GM18861 (cell line): ENCODE measurements around the gene GNAQ.
"Not testable (repeated sequence)": the region's sequence is repeated elsewhere in the genome, so short reads cannot be mapped to it uniquely, and the experiment has no call there.

Experiments
- ATAC-seq: cut with Tn5 transposase; IDR thresholded peaks from one replicate; pipeline ENCODE4 v1.9.1; 2021; ENCODE audit not compliant: unreplicated experiment

GNAQ gene

GRCh38 chr9:77907585-77907984, 124.0 kb downstream of the GNAQ start:
- no peak for ATAC-seq

GRCh38 chr9:77906991-77907390, 124.6 kb downstream of the GNAQ start:
- ATAC-seq: no peak

- ATAC-seq: no peak
Observed at GRCh38 chr9:77903666-77904285, 127.8 kb downstream of the GNAQ start.

- ATAC-seq: no peak
Observed at GRCh38 chr9:77901771-77902170, 129.8 kb downstream of the GNAQ start.

- ATAC-seq: no peak
Observed at GRCh38 chr9:77901018-77901417, 130.6 kb downstream of the GNAQ start.

GRCh38 chr9:77899679-77900354, 131.8 kb downstream of the GNAQ start:
- no peak for ATAC-seq

GRCh38 chr9:77898864-77899263, 132.7 kb downstream of the GNAQ start:
- ATAC-seq: no peak

DNA sequence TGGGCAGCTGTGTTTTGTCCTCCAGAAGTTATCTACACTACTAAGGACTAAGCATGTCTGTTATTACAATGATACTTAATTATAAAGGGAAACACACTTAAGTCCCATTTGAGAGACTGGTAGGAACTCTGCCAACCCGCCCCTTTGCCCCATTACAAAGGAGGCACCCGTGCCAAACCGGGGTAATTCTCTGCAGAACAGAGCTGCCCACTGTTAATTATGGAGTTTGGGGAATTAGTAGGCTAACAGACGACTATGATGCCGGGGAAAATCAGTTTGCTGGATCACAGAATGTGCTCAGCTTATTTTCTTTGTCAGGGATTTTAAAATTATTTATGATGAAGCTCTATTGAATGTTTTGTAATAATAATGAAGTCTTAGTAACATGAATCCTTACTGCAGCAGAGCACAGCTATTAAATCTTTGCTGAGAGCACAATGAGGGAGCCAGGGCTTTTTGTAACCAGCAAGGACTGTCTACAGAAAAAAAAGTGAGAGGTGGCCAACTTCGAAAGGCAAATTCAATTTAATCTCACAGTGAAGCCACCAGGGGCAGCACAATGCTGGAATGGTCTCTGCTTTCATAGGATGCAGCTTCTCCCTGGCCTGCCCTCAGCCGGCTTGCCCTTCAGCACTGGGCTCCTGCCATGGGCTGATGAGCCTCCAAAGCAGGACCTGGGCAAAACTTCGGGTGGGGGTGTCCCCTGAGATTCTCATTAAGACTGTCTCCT, 134.5 kb downstream of the GNAQ start:
- no peak for ATAC-seq

DNA sequence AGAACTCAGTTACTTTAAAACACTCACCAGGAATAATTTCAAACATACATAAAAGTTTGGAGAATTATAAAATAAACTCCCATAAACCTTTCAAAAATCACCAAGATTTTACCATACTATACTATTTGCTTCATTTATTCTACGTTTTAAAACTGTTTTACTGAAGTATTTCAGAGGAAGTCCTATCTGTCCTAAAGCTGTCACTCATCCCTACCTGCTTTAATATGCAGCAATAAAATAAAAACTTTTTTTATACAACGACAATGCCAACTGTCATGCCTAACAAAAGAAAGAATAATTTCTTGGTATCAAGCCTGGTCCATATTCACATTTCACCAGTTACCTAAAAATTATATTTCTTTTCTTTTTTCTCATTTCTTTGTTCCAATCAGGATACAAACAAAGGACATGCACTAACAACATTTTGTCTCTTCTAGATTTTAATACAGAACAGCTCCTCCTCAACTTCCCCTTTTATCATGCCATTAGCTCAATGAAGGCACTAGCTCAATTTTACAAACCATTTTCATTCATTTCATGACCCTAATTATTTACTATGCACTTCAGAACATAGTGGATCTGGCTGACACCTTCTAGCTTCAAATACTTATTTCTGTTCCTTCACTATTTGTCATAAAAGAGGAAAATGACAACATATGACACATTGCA, 135.2 kb downstream of the GNAQ start:
- no peak for ATAC-seq

- ATAC-seq: no peak
Observed at GRCh38 chr9:77893706-77894105, 137.9 kb downstream of the GNAQ start.

DNA sequence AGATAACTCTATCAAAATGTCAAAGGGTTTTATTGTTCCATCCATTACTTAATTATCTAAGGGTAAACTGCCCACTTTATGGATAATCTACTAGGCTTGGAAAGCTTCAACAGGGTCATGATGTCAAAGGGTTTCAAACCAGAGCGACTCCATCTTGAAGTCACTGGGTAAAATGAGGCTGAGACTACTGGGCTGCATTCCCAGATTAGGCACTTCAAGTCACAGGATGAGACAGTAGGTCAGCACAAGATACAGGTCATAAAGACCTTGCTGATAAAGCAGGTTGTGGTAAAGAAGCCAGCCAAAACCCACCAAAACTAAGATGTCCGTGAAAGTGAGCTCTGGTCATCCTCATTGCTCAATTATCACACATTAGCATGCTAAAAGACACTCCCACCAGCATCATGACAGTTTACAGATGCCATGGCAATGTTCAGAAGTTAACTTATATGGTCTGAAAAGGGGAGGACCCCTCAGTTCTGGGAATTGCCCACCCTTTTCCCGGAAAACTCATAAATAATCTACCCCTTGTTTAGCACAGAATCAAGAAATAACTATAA, 138.6 kb downstream of the GNAQ start:
- no peak for ATAC-seq

DNA sequence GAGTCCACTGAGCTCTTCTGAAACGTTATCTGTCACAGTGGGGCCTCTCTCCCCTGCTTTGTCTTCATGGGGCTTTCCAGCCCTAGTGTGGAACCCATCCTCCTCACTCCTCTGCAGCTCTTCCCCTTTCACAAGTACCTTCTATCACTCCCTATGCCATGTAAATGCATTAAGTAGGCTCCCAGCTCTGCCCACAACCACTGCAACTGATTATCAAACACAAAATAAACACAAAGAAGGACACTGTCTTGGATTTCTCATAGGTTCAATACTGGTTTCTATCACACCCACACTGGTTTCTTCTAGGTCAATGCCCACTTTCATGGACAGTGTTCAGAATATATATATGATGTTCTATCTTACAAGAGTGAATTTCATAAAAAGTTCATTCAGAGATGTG, 139.4 kb downstream of the GNAQ start:
- ATAC-seq: no peak

GRCh38 chr9:77891128-77891800, 140.3 kb downstream of the GNAQ start:
- ATAC-seq: no peak

DNA sequence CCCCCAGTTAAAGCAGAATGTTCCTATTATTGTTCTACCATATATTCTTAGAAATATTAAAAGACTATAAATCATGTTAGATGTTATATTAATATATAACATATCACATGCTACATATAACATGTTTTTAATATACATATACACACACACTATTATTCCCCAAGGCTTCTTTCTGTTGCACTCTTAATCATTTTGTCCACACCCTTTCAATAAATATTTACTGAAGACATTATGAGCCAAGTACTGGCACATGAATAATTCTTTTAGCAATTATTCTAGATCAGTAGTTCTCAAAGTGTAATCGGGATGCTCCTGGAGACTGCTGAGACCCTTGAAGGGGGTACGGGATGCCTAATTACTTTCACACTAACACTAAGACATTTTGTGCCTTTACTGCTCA, 143.9 kb downstream of the GNAQ start:
- ATAC-seq: no peak

- no peak for ATAC-seq
Observed at GRCh38 chr9:77885104-77885672, 146.4 kb downstream of the GNAQ start.

- no peak for ATAC-seq
Observed at GRCh38 chr9:77883846-77884771, 147.5 kb downstream of the GNAQ start.

DNA sequence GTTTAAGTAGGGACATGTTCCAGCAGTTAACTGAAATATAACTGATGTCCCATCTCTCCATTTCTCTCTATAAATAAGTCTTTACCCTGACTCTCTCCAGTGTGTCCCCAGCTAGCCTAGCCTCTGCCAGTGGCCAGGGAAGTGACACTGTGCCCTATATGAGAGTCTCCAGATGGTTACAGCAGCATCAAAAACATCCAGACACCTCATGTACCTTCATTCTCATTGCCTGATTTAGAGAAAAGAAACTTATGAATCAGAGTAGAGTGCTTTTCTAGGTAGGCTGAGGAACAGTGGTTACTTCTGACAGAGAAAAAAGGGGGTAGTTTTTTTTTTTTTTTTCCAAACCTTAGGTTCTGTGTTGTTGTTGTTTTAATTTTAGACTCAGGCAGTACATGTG, 148.5 kb downstream of the GNAQ start:
- ATAC-seq: no peak

GRCh38 chr9:77882294-77882693, 149.3 kb downstream of the GNAQ start:
- no peak for ATAC-seq

DNA sequence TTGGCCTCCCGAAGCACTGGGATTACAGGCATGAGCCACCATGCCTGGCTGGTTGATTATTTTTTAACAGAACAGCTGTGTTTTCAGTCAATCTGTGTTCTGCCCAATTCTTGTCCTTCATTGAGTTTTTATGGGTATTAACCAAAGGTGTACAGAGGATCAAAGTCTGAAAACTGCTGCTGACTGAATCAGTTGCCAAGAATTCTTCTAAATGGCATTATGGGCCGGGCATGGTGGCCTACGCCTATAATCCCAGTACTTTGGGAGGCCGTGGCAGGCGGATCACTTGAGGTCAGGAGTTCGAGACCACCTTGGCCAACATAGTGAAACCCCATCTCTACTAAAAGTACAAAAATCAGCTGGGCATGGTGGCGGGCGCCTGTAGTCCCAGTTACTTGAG, 150.0 kb downstream of the GNAQ start:
- not testable (repeated sequence) for ATAC-seq
